CD4-positive, alpha-beta T cell (primary cell): Measurements from ENCODE around the gene PLEKHA7. TPM values are rescaled to one million over a fixed set of nuclear protein-coding genes. Genes with fewer than 3 reads are reported as not detected.

Source experiments
- ATAC-seq: fragments of 200-7000 bp; cut with Tn5 transposase; one replicate; pipeline ENCODE4 v1.10.0; 2022; ENCODE audit warnings: mild to moderate bottlenecking; ENCODE audit not compliant: poor library complexity
- CTCF ChIA-PET: fragments of 350-600 bp; sonication (Branson Sonifier 250); formaldehyde crosslinking; loops from one replicate; lab custom pipeline; 2021; ENCODE audit warnings: antibody characterized with exemption, inconsistent platforms; lab: Charles Lee
- POLR2A ChIA-PET: fragments of 350-600 bp; sonication (Branson Sonifier 250); formaldehyde crosslinking; loops from one replicate; lab custom pipeline; 2021; ENCODE audit warnings: antibody characterized with exemption, inconsistent platforms; lab: Charles Lee
- DNase-seq, 14 experiments: peaks; one replicate each; pipeline ENCODE4 v3.0.0-alpha.2; 2013 to 2020; ENCODE audit warnings: mixed read lengths in 2 of 14
- H3K27ac ChIP-seq, 2 donors: one replicate each; pipeline versions ENCODE4 v1.5.1 to v1.7.0; 2013; ENCODE audit warnings: low read length in 2 of 2, low read depth in 1 of 2, mild to moderate bottlenecking in 1 of 2
- H3K27me3 ChIP-seq, 2 experiments: 1 replicate in 1 of 2; 2 replicates in 1 of 2; pipeline versions ENCODE4 v1.6.1 to v1.7.0; 2013; ENCODE audit warnings: low read length in 2 of 2, control low read depth in 1 of 2, mild to moderate bottlenecking in 1 of 2, moderate library complexity in 1 of 2; ENCODE audit not compliant: insufficient read depth in 2 of 2, control insufficient read depth in 1 of 2
- H3K36me3 ChIP-seq: one replicate; pipeline ENCODE4 v1.6.1; 2013; ENCODE audit warnings: low read length, control low read depth; ENCODE audit not compliant: insufficient read depth
- H3K4me1 ChIP-seq: one replicate; pipeline ENCODE4 v1.6.1; 2013; ENCODE audit warnings: low read length, control low read depth; ENCODE audit not compliant: insufficient read depth
- H3K4me3 ChIP-seq: one replicate; pipeline ENCODE4 v1.5.1; 2013; ENCODE audit warnings: mild to moderate bottlenecking, low read length, moderate library complexity
- H3K9me3 ChIP-seq, 2 experiments: 1 replicate in 1 of 2; 2 replicates in 1 of 2; pipeline versions ENCODE4 v1.6.1 to v1.7.0; 2013; ENCODE audit warnings: low read length in 2 of 2, mild to moderate bottlenecking in 2 of 2, control low read depth in 1 of 2, moderate library complexity in 1 of 2; ENCODE audit not compliant: control insufficient read depth in 1 of 2, insufficient read depth in 1 of 2
- H3K27ac Mint-ChIP-seq: one replicate; pipeline ENCODE4 v1.8.0; 2020; ENCODE audit warnings: mixed read lengths
- H3K27me3 Mint-ChIP-seq: one replicate; pipeline ENCODE4 v1.8.0; 2021; ENCODE audit warnings: mixed read lengths
- H3K36me3 Mint-ChIP-seq: one replicate; pipeline ENCODE4 v1.8.0; 2021; ENCODE audit warnings: low read depth, mixed read lengths
- H3K4me1 Mint-ChIP-seq: one replicate; pipeline ENCODE4 v1.8.0; 2021; ENCODE audit warnings: low read depth, mixed read lengths
- H3K4me3 Mint-ChIP-seq: one replicate; pipeline ENCODE4 v1.8.0; 2020; ENCODE audit warnings: mild to moderate bottlenecking, mixed read lengths
- H3K9me3 Mint-ChIP-seq: one replicate; pipeline ENCODE4 v1.8.0; 2020; ENCODE audit warnings: mixed read lengths
- intact Hi-C, 2 experiments: fragments of 100-400 bp; cut with DNase I in 1 of 2; cut with micrococcal nuclease in 1 of 2; formaldehyde crosslinking; loops; one replicate each; pipeline versions ENCODE4 v1.15.1 to v1.9.0; 2023 to 2025; cut with DNase I, micrococcal nuclease
- total RNA-seq, 174 experiments: library from RNA in 2 of 174; stranded (reverse) in 2 of 174; gene quantifications; one replicate each; pipeline ENCODE4 v1.2.3 and lab custom pipeline; 2021 to 2026
- TF ChIP-seq, protein P1 (sequence below): fragments of 200-600 bp; IDR thresholded peaks from one replicate; pipeline ENCODE4 v1.8.0; 2022; ENCODE audit warnings: antibody characterized with exemption, mild to moderate bottlenecking

PLEKHA7 gene
- total RNA-seq, 2 experiments from 2014 or later: 4.5 to 4.8 TPM

DNA sequence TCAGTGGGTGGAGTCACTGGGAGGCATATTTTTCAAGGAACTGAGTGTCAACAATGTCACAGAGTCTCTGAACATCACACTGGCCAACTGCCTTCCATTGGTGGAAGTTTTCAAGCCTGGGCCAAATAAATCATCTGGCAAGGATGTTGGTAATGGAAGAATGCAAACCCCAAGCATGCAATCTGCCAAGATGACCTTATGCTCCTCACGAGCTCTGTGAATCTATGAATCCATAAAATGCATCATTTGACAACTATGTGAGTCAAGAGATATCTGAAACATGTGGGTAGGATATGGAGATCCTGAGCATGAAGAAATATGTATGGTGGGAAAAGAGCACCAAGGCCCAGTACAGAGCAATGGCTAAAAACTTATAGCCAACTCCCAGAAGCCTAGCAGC is 122.2 kb downstream of the PLEKHA7 start:
- ATAC-seq: no peak
- Histone ChIP-seq H3K4me1 (no peaks in the 10 kb centered on the region), H3K36me3 (no peaks in the 10 kb centered on the region), H3K4me3 (no peak overlapping the region), H3K27me3 (no peaks in the 10 kb centered on the region), H3K9me3 (peaks cover 0 to 11% of the 10 kb centered on the region in 2 experiments), H3K27ac (no peak overlapping the region)
- H3K4me1 Mint-ChIP-seq: no peaks in the 10 kb centered on the region
- no peak for DNase-seq
- ChIA-PET POLR2A (no interaction called here), CTCF (no interaction called here)
- intact Hi-C loops: no loop called here
- TF ChIP-seq, protein P1, sequence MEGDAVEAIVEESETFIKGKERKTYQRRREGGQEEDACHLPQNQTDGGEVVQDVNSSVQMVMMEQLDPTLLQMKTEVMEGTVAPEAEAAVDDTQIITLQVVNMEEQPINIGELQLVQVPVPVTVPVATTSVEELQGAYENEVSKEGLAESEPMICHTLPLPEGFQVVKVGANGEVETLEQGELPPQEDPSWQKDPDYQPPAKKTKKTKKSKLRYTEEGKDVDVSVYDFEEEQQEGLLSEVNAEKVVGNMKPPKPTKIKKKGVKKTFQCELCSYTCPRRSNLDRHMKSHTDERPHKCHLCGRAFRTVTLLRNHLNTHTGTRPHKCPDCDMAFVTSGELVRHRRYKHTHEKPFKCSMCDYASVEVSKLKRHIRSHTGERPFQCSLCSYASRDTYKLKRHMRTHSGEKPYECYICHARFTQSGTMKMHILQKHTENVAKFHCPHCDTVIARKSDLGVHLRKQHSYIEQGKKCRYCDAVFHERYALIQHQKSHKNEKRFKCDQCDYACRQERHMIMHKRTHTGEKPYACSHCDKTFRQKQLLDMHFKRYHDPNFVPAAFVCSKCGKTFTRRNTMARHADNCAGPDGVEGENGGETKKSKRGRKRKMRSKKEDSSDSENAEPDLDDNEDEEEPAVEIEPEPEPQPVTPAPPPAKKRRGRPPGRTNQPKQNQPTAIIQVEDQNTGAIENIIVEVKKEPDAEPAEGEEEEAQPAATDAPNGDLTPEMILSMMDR: no peak
- H3K4me3 Mint-ChIP-seq: no peak overlapping the region
- no peak overlapping the region for H3K27ac Mint-ChIP-seq
- no peaks in the 10 kb centered on the region for H3K27me3 Mint-ChIP-seq
- H3K9me3 Mint-ChIP-seq: peaks cover 10% of the 10 kb centered on the region
- H3K36me3 Mint-ChIP-seq: peaks cover 12% of the 10 kb centered on the region

DNA sequence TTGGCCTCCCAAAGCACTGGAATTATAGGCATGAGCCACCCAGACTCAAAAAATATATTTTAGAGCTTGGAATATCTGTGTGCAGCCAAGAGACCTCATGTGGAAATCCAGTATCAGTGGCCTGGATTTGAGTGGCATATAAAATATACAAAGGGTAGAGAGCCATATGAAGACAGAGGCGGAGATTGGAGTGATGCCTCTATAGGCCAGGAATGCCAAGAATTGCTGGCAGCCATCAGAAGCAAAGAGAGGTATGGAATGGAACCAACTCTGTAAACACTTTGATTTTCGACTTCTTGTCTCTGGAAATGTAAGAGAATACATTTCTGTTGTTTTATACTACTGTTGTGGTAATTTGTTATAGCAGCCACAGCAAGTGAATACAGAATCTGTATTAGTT is 123.0 kb downstream of the PLEKHA7 start:
- peaks cover 12% of the 10 kb centered on the region for H3K36me3 Mint-ChIP-seq
- Histone ChIP-seq H3K36me3 (no peaks in the 10 kb centered on the region), H3K27me3 (no peaks in the 10 kb centered on the region), H3K27ac (no peak overlapping the region), H3K9me3 (peaks cover 0 to 11% of the 10 kb centered on the region in 2 experiments), H3K4me1 (no peaks in the 10 kb centered on the region), H3K4me3 (no peak overlapping the region)
- TF ChIP-seq, protein P1: no peak
- ATAC-seq (no peak), DNase-seq (no peak)
- H3K4me3 Mint-ChIP-seq: no peak overlapping the region
- H3K27me3 Mint-ChIP-seq: no peaks in the 10 kb centered on the region
- no peaks in the 10 kb centered on the region for H3K4me1 Mint-ChIP-seq
- intact Hi-C loops: no loop called here
- H3K9me3 Mint-ChIP-seq: peaks cover 10% of the 10 kb centered on the region
- H3K27ac Mint-ChIP-seq: no peak overlapping the region
- ChIA-PET CTCF (interaction anchor here (0.7 kb wide), 1 partner anchor 11 kb away, joined by 3 read pairs; no protein-coding TSS in a partner anchor), POLR2A (no interaction called here)

DNA sequence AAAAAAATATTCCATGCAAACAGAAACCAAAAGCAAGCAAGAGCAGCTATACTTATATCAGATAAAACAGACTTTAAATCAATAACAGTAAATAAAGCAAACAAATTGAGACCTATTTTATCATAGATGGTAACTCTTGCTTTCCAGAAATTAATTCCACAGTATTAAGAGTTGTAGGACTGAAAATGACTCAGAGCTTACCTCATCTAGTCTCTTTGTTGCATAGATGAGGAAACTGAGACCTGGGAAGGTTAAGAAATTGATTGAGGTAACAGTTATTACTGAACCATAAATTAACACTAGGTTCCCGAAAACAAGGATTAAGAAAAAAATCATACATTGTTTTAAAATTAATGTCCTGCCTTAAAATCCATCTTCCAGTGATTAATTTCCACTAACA is 123.8 kb downstream of the PLEKHA7 start:
- H3K4me3 Mint-ChIP-seq: no peak overlapping the region
- no peaks in the 10 kb centered on the region for H3K4me1 ChIP-seq
- H3K9me3 Mint-ChIP-seq: peaks cover 10% of the 10 kb centered on the region
- peaks cover 12% of the 10 kb centered on the region for H3K36me3 Mint-ChIP-seq
- DNase-seq (no peak), ATAC-seq (no peak)
- intact Hi-C loops: no loop called here
- ChIA-PET CTCF (no interaction called here), POLR2A (no interaction called here)
- TF ChIP-seq, protein P1: no peak
- peaks cover 0 to 11% of the 10 kb centered on the region in 2 experiments for H3K9me3 ChIP-seq
- H3K27me3 ChIP-seq: no peaks in the 10 kb centered on the region
- no peaks in the 10 kb centered on the region for H3K27me3 Mint-ChIP-seq
- H3K27ac Mint-ChIP-seq: no peak overlapping the region
- H3K4me1 Mint-ChIP-seq: no peaks in the 10 kb centered on the region
- no peaks in the 10 kb centered on the region for H3K36me3 ChIP-seq
- H3K27ac ChIP-seq: no peak overlapping the region
- no peak overlapping the region for H3K4me3 ChIP-seq
